Activated CD4-positive, alpha-beta T cell treated with anti-CD3 and anti-CD28 coated beads, Interleukin-2, amount 10 ng/mL, durations not matched to agents 7 days and 5 days (primary cell): Measurements from ENCODE around the gene USP26. TPM values are rescaled to one million over a fixed set of nuclear protein-coding genes. Genes with fewer than 3 reads are reported as not detected.
"Not testable (repeated sequence)": the region's sequence is repeated elsewhere in the genome, so short reads cannot be mapped to it uniquely, and the experiment has no call there.

ENCODE experiments used
- CTCF ChIA-PET: fragments of 350-600 bp; sonication (Branson Sonifier 250); formaldehyde crosslinking; loops from one replicate; lab custom pipeline; 2021; ENCODE audit warnings: antibody characterized with exemption; lab: Charles Lee
- POLR2A ChIA-PET: fragments of 350-600 bp; sonication (Branson Sonifier 250); formaldehyde crosslinking; loops from one replicate; lab custom pipeline; 2021; ENCODE audit warnings: antibody characterized with exemption; lab: Charles Lee
- DNase-seq: peaks from one replicate; pipeline ENCODE4 v3.0.0-alpha.2; 2020
- H3K27ac Mint-ChIP-seq: one replicate; pipeline ENCODE4 v1.8.0; 2021; ENCODE audit warnings: mild to moderate bottlenecking, moderate library complexity, mixed read lengths
- H3K27me3 Mint-ChIP-seq: one replicate; pipeline ENCODE4 v1.8.0; 2021; ENCODE audit warnings: mixed read lengths
- H3K36me3 Mint-ChIP-seq: one replicate; pipeline ENCODE4 v1.8.0; 2021; ENCODE audit warnings: low read depth, mixed read lengths
- H3K4me1 Mint-ChIP-seq: one replicate; pipeline ENCODE4 v1.8.0; 2021; ENCODE audit warnings: mixed read lengths
- H3K4me3 Mint-ChIP-seq: one replicate; pipeline ENCODE4 v1.8.0; 2021; ENCODE audit warnings: mild to moderate bottlenecking, moderate library complexity, mixed read lengths
- H3K9me3 Mint-ChIP-seq: one replicate; pipeline ENCODE4 v1.8.0; 2021; ENCODE audit warnings: mixed read lengths
- total RNA-seq, 2 experiments: library from RNA; stranded (reverse); gene quantifications; one replicate each; pipeline ENCODE4 v1.2.3, GENCODE V29; 2021

USP26 gene
- total RNA-seq, 2 experiments from 2014 or later: not detected

DNA sequence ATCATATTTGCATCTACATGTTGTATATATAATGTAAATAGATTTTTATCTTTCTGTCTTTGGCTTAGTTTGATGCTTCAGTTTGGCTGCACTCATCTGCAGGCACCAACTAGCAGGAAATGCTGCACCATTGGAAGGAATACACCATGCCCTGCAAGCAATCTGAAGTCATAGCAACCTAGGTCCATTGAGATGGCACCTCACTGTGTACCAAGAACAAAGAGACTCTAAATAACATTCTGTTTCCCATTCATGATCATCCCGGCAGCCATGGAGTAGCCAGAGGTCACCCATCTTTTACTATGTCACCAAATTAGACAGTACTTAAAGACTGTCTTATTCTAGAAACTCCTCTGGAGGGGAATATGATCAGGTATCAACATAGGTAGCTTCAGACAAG is 97.7 kb downstream of the USP26 start:
- H3K4me3 Mint-ChIP-seq: no peak overlapping the region
- H3K27ac Mint-ChIP-seq: no peak overlapping the region
- no peak for DNase-seq
- no peaks in the 10 kb centered on the region for H3K4me1 Mint-ChIP-seq
- POLR2A ChIA-PET: no interaction called here
- H3K27me3 Mint-ChIP-seq: no peaks in the 10 kb centered on the region
- no peaks in the 10 kb centered on the region for H3K36me3 Mint-ChIP-seq
- CTCF ChIA-PET: no interaction called here
- H3K9me3 Mint-ChIP-seq: no peaks in the 10 kb centered on the region

DNA sequence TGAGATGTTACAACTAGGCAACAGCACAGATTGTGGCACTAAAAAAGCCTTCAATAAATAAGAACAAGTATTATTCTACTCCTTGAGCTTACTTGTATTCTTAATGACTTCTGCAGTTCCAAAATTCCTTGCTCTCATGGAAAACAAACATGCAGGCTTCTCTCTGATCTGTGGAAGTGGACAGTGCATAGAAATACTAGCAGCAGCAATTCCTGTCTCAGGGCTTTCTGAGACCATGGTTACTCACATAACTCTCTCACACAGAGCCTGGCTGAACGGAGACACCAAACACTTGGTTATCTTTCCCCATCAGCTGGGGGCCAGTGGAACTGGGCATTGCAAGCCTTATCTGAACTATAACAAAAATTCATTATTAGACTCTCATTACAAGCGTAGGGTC is 106.1 kb downstream of the USP26 start:
- ChIA-PET CTCF (no interaction called here), POLR2A (no interaction called here)
- H3K27me3 Mint-ChIP-seq: peaks cover 1% of the 10 kb centered on the region
- no peaks in the 10 kb centered on the region for H3K4me1 Mint-ChIP-seq
- H3K36me3 Mint-ChIP-seq: no peaks in the 10 kb centered on the region
- no peak overlapping the region for H3K27ac Mint-ChIP-seq
- H3K4me3 Mint-ChIP-seq: no peak overlapping the region
- no peak for DNase-seq
- H3K9me3 Mint-ChIP-seq: no peaks in the 10 kb centered on the region

DNA sequence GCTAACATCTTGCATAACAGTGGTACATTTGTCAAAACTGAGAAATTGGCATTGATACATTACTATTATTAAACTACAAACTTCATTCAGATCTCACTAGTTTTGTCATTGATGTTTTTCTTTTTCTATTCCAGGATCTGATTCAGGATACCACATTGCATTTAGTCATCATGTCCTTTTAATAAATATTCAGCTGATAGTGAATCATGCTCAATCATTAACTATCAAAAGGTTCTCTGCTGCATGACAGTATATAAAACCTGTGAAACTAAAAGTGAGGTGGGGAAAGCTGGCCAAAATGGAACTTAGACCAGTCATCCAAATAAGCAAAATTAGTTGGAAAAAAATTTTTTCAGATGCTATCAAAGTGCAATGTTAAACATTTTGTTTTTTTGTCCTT is 110.4 kb downstream of the USP26 start:
- ChIA-PET CTCF (no interaction called here), POLR2A (no interaction called here)
- no peaks in the 10 kb centered on the region for H3K4me1 Mint-ChIP-seq

DNA sequence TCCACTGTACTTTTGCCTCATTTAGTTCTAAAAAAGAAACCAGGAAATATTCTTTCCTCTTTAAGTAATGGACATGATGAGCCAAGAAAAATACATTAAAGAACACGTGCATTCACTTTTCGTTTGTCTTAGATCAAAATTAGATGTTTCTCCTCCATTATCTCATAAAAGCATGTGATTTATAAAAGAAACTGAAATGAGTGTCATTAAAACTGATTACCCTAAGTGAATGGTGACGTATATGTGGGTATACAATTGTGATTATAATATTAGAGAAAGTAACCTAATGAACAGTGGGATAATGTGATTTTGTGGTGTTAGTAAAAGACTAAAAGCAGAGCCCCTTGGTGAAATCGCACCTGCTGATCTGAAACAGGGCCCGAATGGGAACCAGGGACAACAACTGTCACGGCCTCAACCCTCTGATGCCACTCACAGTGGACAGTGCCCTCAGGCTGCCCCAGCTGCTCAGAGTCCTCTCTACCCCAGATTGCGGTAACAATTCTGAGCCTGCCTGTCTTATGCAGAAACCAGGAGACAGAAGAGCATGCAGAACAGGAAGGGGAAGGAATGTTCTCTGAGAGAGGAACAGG is 112.8 kb downstream of the USP26 start:
- H3K36me3 Mint-ChIP-seq: no peaks in the 10 kb centered on the region

More for the DNA sequence above, 110.4 kb downstream of the USP26 start:
- H3K4me3 Mint-ChIP-seq: no peak overlapping the region
- no peak overlapping the region for H3K27ac Mint-ChIP-seq
- H3K27me3 Mint-ChIP-seq: peaks cover 3% of the 10 kb centered on the region
- no peak for DNase-seq
- H3K9me3 Mint-ChIP-seq: no peaks in the 10 kb centered on the region
- no peaks in the 10 kb centered on the region for H3K36me3 Mint-ChIP-seq

DNA sequence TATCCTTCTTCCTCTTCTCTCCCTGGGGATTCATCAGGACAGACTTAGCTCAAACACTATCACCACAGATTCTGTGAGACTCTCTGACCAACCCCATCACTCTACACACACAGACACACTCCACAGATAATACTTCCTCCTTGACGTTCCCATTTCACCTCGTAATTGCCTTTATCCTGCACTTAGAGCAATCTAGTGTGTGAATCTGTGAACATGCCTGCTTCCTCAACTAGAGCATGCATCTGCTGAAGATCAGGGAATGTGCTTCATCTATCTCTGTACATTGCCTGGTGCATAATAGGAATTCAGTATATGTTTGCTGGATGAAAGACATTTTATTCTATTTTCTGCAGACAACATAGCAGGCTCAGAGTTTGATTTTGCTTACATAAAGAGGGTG is 113.4 kb downstream of the USP26 start:
- H3K36me3 Mint-ChIP-seq: no peaks in the 10 kb centered on the region
- H3K4me1 Mint-ChIP-seq: no peaks in the 10 kb centered on the region
- CTCF ChIA-PET: no interaction called here
- DNase-seq: no peak
- no peaks in the 10 kb centered on the region for H3K9me3 Mint-ChIP-seq
- no peak overlapping the region for H3K4me3 Mint-ChIP-seq
- H3K27ac Mint-ChIP-seq: no peak overlapping the region
- H3K27me3 Mint-ChIP-seq: peaks cover 3% of the 10 kb centered on the region
- POLR2A ChIA-PET: no interaction called here

More for the DNA sequence above, 112.8 kb downstream of the USP26 start:
- no peak for DNase-seq
- no peak overlapping the region for H3K4me3 Mint-ChIP-seq
- POLR2A ChIA-PET: no interaction called here
- no peaks in the 10 kb centered on the region for H3K4me1 Mint-ChIP-seq
- H3K27me3 Mint-ChIP-seq: peaks cover 3% of the 10 kb centered on the region
- no peaks in the 10 kb centered on the region for H3K9me3 Mint-ChIP-seq
- CTCF ChIA-PET: no interaction called here
- no peak overlapping the region for H3K27ac Mint-ChIP-seq

DNA sequence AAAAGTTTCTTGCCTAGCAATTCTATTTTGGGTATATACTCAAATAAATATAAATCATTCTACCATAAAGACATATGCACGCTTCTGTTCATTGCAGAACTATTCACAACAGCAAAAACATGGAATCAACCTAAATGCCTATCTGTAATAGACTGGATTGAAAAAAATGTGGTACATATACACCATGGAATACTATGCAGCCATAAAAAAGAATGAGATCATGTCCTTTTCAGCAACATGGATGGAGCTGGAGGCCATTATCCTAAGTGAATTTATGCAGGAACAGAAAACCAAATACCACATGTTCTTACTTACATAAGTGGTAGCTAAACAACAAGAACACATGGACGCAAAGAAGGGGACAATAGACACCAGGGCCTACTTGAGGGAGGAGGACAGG is 116.9 kb downstream of the USP26 start:
- H3K4me3 Mint-ChIP-seq, CTCF ChIA-PET, H3K27ac Mint-ChIP-seq, POLR2A ChIA-PET, H3K36me3 Mint-ChIP-seq, DNase-seq, H3K27me3 Mint-ChIP-seq, H3K9me3 Mint-ChIP-seq, H3K4me1 Mint-ChIP-seq: not testable (repeated sequence)

Other genes starting within 250 kb of the USP26 start
- not detected for gene HS6ST2, start 138.5 kb downstream of the USP26 start, total RNA-seq
- gene TFDP3, start 121.2 kb upstream of the USP26 start, total RNA-seq: not detected